Esophagus squamous epithelium (tissue), 5 donors: Measurements from ENCODE around the gene HMCN1. TPM values are rescaled to one million over a fixed set of nuclear protein-coding genes. Genes with fewer than 3 reads are reported as not detected.

Source experiments
- DNase-seq: peaks from one replicate; lab custom pipeline; 2025; lab: John Stamatoyannopoulos, UW
- H3K27ac ChIP-seq, 4 donors: fragments of 200-600 bp; sonication (generic); one replicate each; pipeline ENCODE4 v1.5.1; 2016 to 2019; ENCODE audit warnings: mild to moderate bottlenecking in 1 of 4
- H3K27me3 ChIP-seq, 4 donors: fragments of 200-600 bp; sonication (generic); 1 replicate in 3 of 4; 2 replicates in 1 of 4; pipeline versions ENCODE4 v1.5.1 to v1.6.0; 2017 to 2021; ENCODE audit warnings: antibody characterized with exemption in 1 of 4
- H3K36me3 ChIP-seq, 3 donors: fragments of 200-600 bp; sonication (generic); one replicate each; pipeline ENCODE4 v1.5.1; 2016 to 2019
- H3K4me1 ChIP-seq, 3 donors: fragments of 200-600 bp; sonication (generic); one replicate each; pipeline ENCODE4 v1.5.1; 2017 to 2019
- H3K4me3 ChIP-seq, 4 donors: fragments of 200-600 bp; sonication (generic); 1 replicate in 3 of 4; 2 replicates in 1 of 4; pipeline ENCODE4 v1.5.1; 2016 to 2019; ENCODE audit warnings: mild to moderate bottlenecking in 2 of 4, moderate library complexity in 1 of 4
- H3K9me3 ChIP-seq, 3 donors: fragments of 200-600 bp; sonication (generic); one replicate each; pipeline ENCODE4 v1.5.1; 2016 to 2019
- CTCF ChIP-seq, 6 experiments: fragments of 450-650 bp in 4 of 6; fragments of 200-600 bp in 2 of 6; sonication (generic) in 2 of 6; IDR thresholded peaks; one replicate each; pipeline ENCODE4 v1.5.1; 2016 to 2019; ENCODE audit warnings: antibody characterized with exemption in 6 of 6, mild to moderate bottlenecking in 4 of 6, moderate library complexity in 4 of 6
- POLR2A ChIP-seq, 4 donors: fragments of 450-650 bp; IDR thresholded peaks; one replicate each; pipeline ENCODE4 v1.6.1; 2017; ENCODE audit warnings: antibody characterized with exemption in 4 of 4, mild to moderate bottlenecking in 4 of 4, moderate library complexity in 3 of 4
- WGBS, 2 donors: methylation state at CpG; one replicate each; pipeline ENCODE4 v1.1.5; 2018; 5-methylcytosine and 5-hydroxymethylcytosine counted together
- intact Hi-C: fragments of 100-400 bp; cut with DNase I; formaldehyde crosslinking; loops from one replicate; pipeline ENCODE4 v1.15.0; 2022
- total RNA-seq, 4 donors: library from RNA; depleted of rRNA; stranded (reverse); fragments of >200 nt; gene quantifications; one replicate each; pipeline ENCODE4 v1.1.0, GENCODE V29; 2016
- donor health status: DM: yes; HTN: yes; CAD: no.

HMCN1 gene
- total RNA-seq, 4 donors from 2014 or later: 0.49 to 6.7 (median 3.3) TPM

GRCh38 chr1:186188736-186189135, 454.5 kb downstream of the HMCN1 start:
- no peak for TF ChIP-seq POLR2A (IDR thresholded peaks at IDR 0.05)
- no peak for TF ChIP-seq CTCF (IDR thresholded peaks at IDR 0.05)
- Histone ChIP-seq H3K4me1 (peaks cover 2 to 19% (median 4%) of the 10 kb centered on the region in 3 donors), H3K9me3 (no peaks in the 10 kb centered on the region), H3K27ac (peak overlapping the region in 1 of 4 donors; percentile 32), H3K36me3 (peaks cover 0 to 7% (median 0%) of the 10 kb centered on the region in 3 donors), H3K4me3 (no peak overlapping the region), H3K27me3 (no peaks in the 10 kb centered on the region)
- intact Hi-C loops: no loop called here
- 29 to 37% methylated on average over 2 of the region's 2 CpGs for WGBS, 2 donors
- DNase-seq: no peak

- intact Hi-C loops: no loop called here
Measured at GRCh38 chr1:186189156-186189555, 455.0 kb downstream of the HMCN1 start.

GRCh38 chr1:186191511-186191910, 457.3 kb downstream of the HMCN1 start:
- no peaks in the 10 kb centered on the region for H3K27me3 ChIP-seq
- no peak for DNase-seq
- intact Hi-C loops: no loop called here
- H3K9me3 ChIP-seq: no peaks in the 10 kb centered on the region
- H3K36me3 ChIP-seq: peaks cover 0 to 7% (median 0%) of the 10 kb centered on the region in 3 donors
- H3K4me3 ChIP-seq: no peak overlapping the region
- TF ChIP-seq CTCF (IDR thresholded peaks at IDR 0.05): no peak
- no peak for TF ChIP-seq POLR2A (IDR thresholded peaks at IDR 0.05)
- H3K27ac ChIP-seq: no peak overlapping the region
- 60 to 72% methylated on average over 2 of the region's 2 CpGs for WGBS, 2 donors
- H3K4me1 ChIP-seq: peaks cover 0 to 15% (median 0%) of the 10 kb centered on the region in 3 donors

More at GRCh38 chr1:186189156-186189555, 455.0 kb downstream of the HMCN1 start:
- H3K4me1 ChIP-seq: peaks cover 0 to 15% (median under 1%) of the 10 kb centered on the region in 3 donors
- TF ChIP-seq CTCF (IDR thresholded peaks at IDR 0.05): no peak
- no peak for TF ChIP-seq POLR2A (IDR thresholded peaks at IDR 0.05)
- 90 to 95% methylated on average over 3 of the region's 3 CpGs for WGBS, 2 donors
- H3K4me3 ChIP-seq: no peak overlapping the region
- DNase-seq: no peak
- no peaks in the 10 kb centered on the region for H3K9me3 ChIP-seq
- H3K36me3 ChIP-seq: peaks cover 0 to 7% (median 0%) of the 10 kb centered on the region in 3 donors
- no peaks in the 10 kb centered on the region for H3K27me3 ChIP-seq
- H3K27ac ChIP-seq: no peak overlapping the region

- no peaks in the 10 kb centered on the region for H3K9me3 ChIP-seq
- TF ChIP-seq POLR2A (IDR thresholded peaks at IDR 0.05) (no peak), CTCF (IDR thresholded peaks at IDR 0.05) (no peak)
- 85 to 86% methylated on average over 2 of the region's 2 CpGs for WGBS, 2 donors
- no peak overlapping the region for H3K27ac ChIP-seq
- intact Hi-C loops: no loop called here
- H3K27me3 ChIP-seq: no peaks in the 10 kb centered on the region
- no peak for DNase-seq
- H3K4me1 ChIP-seq: peaks cover 0 to 8% (median 0%) of the 10 kb centered on the region in 3 donors
- no peak overlapping the region for H3K4me3 ChIP-seq
- H3K36me3 ChIP-seq: no peaks in the 10 kb centered on the region
Measured at GRCh38 chr1:186193224-186193623, 459.0 kb downstream of the HMCN1 start.

GRCh38 chr1:186194107-186194756, 460.0 kb downstream of the HMCN1 start:
- TF ChIP-seq CTCF (IDR thresholded peaks at IDR 0.05): no peak
- no peak for TF ChIP-seq POLR2A (IDR thresholded peaks at IDR 0.05)
- 81 to 100% methylated on average over 1 to 2 of the region's 2 CpGs for WGBS, 2 donors
- no peak overlapping the region for H3K4me3 ChIP-seq

More at GRCh38 chr1:186194107-186194756, 460.0 kb downstream of the HMCN1 start:
- Histone ChIP-seq H3K36me3 (no peaks in the 10 kb centered on the region), H3K27me3 (no peaks in the 10 kb centered on the region), H3K27ac (no peak overlapping the region), H3K9me3 (no peaks in the 10 kb centered on the region), H3K4me1 (no peaks in the 10 kb centered on the region)
- no peak for DNase-seq
- intact Hi-C loops: no loop called here
